ENCODE results near the gene TMEM95.
A peak's percentile ranks its signal among the peaks of the same experiment; 100 is the strongest.

The TMEM95 gene

DNA sequence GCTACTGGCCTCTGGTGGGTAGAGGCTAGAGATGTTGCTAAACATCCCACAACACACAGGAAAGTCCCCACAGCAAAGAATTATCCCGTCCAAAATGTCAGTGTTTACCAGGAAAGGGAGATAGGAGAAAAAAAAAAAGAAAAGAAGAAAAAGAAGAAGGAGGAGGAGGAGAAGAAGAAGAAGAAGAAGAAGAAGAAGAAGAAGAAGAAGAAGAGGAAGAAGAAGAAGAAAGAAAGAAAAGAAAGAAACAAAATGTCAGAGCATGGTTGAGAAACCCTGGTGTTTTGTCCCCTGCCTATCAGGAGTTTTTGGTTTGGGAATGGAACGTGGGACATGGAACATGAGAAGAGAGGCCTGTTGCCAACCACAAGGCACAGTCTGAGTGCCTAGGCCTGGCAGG is 2.4 kb downstream of the TMEM95 start (continued):
- TF ChIP-seq, protein P1, sequence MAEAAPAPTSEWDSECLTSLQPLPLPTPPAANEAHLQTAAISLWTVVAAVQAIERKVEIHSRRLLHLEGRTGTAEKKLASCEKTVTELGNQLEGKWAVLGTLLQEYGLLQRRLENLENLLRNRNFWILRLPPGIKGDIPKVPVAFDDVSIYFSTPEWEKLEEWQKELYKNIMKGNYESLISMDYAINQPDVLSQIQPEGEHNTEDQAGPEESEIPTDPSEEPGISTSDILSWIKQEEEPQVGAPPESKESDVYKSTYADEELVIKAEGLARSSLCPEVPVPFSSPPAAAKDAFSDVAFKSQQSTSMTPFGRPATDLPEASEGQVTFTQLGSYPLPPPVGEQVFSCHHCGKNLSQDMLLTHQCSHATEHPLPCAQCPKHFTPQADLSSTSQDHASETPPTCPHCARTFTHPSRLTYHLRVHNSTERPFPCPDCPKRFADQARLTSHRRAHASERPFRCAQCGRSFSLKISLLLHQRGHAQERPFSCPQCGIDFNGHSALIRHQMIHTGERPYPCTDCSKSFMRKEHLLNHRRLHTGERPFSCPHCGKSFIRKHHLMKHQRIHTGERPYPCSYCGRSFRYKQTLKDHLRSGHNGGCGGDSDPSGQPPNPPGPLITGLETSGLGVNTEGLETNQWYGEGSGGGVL (tag by site-specific recombination; IDR thresholded peaks at IDR 0.05), result no peak
- no peak for TF ChIP-seq ZNF146 (tag by site-specific recombination; IDR thresholded peaks at IDR 0.05)
- TF ChIP-seq, protein P2, sequence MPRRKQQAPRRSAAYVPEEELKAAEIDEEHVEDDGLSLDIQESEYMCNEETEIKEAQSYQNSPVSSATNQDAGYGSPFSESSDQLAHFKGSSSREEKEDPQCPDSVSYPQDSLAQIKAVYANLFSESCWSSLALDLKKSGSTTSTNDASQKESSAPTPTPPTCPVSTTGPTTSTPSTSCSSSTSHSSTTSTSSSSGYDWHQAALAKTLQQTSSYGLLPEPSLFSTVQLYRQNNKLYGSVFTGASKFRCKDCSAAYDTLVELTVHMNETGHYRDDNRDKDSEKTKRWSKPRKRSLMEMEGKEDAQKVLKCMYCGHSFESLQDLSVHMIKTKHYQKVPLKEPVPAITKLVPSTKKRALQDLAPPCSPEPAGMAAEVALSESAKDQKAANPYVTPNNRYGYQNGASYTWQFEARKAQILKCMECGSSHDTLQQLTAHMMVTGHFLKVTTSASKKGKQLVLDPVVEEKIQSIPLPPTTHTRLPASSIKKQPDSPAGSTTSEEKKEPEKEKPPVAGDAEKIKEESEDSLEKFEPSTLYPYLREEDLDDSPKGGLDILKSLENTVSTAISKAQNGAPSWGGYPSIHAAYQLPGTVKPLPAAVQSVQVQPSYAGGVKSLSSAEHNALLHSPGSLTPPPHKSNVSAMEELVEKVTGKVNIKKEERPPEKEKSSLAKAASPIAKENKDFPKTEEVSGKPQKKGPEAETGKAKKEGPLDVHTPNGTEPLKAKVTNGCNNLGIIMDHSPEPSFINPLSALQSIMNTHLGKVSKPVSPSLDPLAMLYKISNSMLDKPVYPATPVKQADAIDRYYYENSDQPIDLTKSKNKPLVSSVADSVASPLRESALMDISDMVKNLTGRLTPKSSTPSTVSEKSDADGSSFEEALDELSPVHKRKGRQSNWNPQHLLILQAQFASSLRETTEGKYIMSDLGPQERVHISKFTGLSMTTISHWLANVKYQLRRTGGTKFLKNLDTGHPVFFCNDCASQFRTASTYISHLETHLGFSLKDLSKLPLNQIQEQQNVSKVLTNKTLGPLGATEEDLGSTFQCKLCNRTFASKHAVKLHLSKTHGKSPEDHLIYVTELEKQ (tag by site-specific recombination; IDR thresholded peaks at IDR 0.05; ENCODE audit: borderline replicate concordance), result no peak
- TF ChIP-seq ZNF549 (tag by site-specific recombination; IDR thresholded peaks at IDR 0.05), result no peak
- TF ChIP-seq, protein P3, sequence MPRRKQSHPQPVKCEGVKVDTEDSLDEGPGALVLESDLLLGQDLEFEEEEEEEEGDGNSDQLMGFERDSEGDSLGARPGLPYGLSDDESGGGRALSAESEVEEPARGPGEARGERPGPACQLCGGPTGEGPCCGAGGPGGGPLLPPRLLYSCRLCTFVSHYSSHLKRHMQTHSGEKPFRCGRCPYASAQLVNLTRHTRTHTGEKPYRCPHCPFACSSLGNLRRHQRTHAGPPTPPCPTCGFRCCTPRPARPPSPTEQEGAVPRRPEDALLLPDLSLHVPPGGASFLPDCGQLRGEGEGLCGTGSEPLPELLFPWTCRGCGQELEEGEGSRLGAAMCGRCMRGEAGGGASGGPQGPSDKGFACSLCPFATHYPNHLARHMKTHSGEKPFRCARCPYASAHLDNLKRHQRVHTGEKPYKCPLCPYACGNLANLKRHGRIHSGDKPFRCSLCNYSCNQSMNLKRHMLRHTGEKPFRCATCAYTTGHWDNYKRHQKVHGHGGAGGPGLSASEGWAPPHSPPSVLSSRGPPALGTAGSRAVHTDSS (tag by site-specific recombination; IDR thresholded peaks at IDR 0.05), result peak; percentile 90
- no peak for TF ChIP-seq ZNF677 (tag by site-specific recombination; IDR thresholded peaks at IDR 0.05)
- TF ChIP-seq ZNF37A (tag by site-specific recombination; IDR thresholded peaks at IDR 0.05), result no peak
- no peak for TF ChIP-seq ZNF530 (tag by site-specific recombination; IDR thresholded peaks at IDR 0.05; ENCODE audit: low read depth)
- TF ChIP-seq ZNF155 (tag by site-specific recombination; IDR thresholded peaks at IDR 0.05), result no peak
- TF ChIP-seq, protein P4, sequence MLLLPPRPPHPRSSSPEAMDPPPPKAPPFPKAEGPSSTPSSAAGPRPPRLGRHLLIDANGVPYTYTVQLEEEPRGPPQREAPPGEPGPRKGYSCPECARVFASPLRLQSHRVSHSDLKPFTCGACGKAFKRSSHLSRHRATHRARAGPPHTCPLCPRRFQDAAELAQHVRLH (tag by site-specific recombination; IDR thresholded peaks at IDR 0.05), result no peak
- peak; percentile 39; the same call in 1 of the 2 replicates for TF ChIP-seq ZNF366 (tag by site-specific recombination; conservative IDR thresholded peaks at IDR 0.05)
- no peak for TF ChIP-seq ZNF837 (tag by site-specific recombination; IDR thresholded peaks at IDR 0.05)
- no peak for TF ChIP-seq ZBTB26 (tag by site-specific recombination; optimal IDR thresholded peaks at IDR 0.05)
- TF ChIP-seq, protein P5, sequence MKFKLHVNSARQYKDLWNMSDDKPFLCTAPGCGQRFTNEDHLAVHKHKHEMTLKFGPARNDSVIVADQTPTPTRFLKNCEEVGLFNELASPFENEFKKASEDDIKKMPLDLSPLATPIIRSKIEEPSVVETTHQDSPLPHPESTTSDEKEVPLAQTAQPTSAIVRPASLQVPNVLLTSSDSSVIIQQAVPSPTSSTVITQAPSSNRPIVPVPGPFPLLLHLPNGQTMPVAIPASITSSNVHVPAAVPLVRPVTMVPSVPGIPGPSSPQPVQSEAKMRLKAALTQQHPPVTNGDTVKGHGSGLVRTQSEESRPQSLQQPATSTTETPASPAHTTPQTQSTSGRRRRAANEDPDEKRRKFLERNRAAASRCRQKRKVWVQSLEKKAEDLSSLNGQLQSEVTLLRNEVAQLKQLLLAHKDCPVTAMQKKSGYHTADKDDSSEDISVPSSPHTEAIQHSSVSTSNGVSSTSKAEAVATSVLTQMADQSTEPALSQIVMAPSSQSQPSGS (tag by site-specific recombination; IDR thresholded peaks at IDR 0.05; ENCODE audit: low read depth), result no peak
- no peak for TF ChIP-seq ZNF121 (tag by site-specific recombination; IDR thresholded peaks at IDR 0.05)
- TF ChIP-seq, protein P6, sequence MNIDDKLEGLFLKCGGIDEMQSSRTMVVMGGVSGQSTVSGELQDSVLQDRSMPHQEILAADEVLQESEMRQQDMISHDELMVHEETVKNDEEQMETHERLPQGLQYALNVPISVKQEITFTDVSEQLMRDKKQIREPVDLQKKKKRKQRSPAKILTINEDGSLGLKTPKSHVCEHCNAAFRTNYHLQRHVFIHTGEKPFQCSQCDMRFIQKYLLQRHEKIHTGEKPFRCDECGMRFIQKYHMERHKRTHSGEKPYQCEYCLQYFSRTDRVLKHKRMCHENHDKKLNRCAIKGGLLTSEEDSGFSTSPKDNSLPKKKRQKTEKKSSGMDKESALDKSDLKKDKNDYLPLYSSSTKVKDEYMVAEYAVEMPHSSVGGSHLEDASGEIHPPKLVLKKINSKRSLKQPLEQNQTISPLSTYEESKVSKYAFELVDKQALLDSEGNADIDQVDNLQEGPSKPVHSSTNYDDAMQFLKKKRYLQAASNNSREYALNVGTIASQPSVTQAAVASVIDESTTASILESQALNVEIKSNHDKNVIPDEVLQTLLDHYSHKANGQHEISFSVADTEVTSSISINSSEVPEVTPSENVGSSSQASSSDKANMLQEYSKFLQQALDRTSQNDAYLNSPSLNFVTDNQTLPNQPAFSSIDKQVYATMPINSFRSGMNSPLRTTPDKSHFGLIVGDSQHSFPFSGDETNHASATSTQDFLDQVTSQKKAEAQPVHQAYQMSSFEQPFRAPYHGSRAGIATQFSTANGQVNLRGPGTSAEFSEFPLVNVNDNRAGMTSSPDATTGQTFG (tag by site-specific recombination; IDR thresholded peaks at IDR 0.05; ENCODE audit: borderline replicate concordance), result no peak
- TF ChIP-seq, protein P7, sequence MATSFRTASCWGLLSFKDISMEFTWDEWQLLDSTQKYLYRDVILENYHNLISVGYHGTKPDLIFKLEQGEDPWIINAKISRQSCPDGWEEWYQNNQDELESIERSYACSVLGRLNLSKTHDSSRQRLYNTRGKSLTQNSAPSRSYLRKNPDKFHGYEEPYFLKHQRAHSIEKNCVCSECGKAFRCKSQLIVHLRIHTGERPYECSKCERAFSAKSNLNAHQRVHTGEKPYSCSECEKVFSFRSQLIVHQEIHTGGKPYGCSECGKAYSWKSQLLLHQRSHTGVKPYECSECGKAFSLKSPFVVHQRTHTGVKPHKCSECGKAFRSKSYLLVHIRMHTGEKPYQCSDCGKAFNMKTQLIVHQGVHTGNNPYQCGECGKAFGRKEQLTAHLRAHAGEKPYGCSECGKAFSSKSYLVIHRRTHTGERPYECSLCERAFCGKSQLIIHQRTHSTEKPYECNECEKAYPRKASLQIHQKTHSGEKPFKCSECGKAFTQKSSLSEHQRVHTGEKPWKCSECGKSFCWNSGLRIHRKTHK (tag by site-specific recombination; IDR thresholded peaks at IDR 0.05), result no peak
- no peak for TF ChIP-seq SP2 (tag by site-specific recombination; IDR thresholded peaks at IDR 0.05)
- TF ChIP-seq ZSCAN16 (tag by site-specific recombination; IDR thresholded peaks at IDR 0.05), result no peak
- no peak for TF ChIP-seq KLF1 (tag by site-specific recombination; IDR thresholded peaks at IDR 0.05)
